Heart left ventricle (tissue), 16 donors: Measurements from ENCODE around the gene IRF3. TPM values are rescaled to one million over a fixed set of nuclear protein-coding genes. Genes with fewer than 3 reads are reported as not detected.

ENCODE experiments used
- ATAC-seq, 4 donors: fragments of 200-7000 bp; cut with Tn5 transposase; one replicate each; pipeline ENCODE4 v1.9.1; 2020 to 2022; ENCODE audit warnings: moderate library complexity in 4 of 4, mild to moderate bottlenecking in 3 of 4, moderate number of reproducible peaks in 1 of 4
- DNase-seq, 5 donors: peaks; one replicate each; pipeline ENCODE4 v3.0.0-alpha.2; 2020
- H3K27ac ChIP-seq, 12 donors: fragments of 200-600 bp; sonication (generic) in 4 of 12; one replicate each; pipeline versions ENCODE4 v1.5.0 to v1.8.0; 2016 to 2022; ENCODE audit warnings: mild to moderate bottlenecking in 2 of 12
- H3K27me3 ChIP-seq, 9 donors: fragments of 200-600 bp; sonication (generic) in 2 of 9; one replicate each; pipeline versions ENCODE4 v1.5.1 to v1.8.0; 2016 to 2022; ENCODE audit warnings: mild to moderate bottlenecking in 3 of 9
- H3K36me3 ChIP-seq, 9 donors: fragments of 200-600 bp; sonication (generic) in 2 of 9; one replicate each; pipeline versions ENCODE4 v1.5.0 to v1.8.0; 2018 to 2022; ENCODE audit warnings: mild to moderate bottlenecking in 2 of 9
- H3K4me1 ChIP-seq, 12 donors: fragments of 200-600 bp; sonication (generic) in 4 of 12; one replicate each; pipeline versions ENCODE4 v1.5.0 to v1.8.0; 2016 to 2022; ENCODE audit warnings: mild to moderate bottlenecking in 3 of 12
- H3K4me3 ChIP-seq, 12 donors: fragments of 200-600 bp; sonication (generic) in 4 of 12; one replicate each; pipeline versions ENCODE4 v1.5.0 to v1.8.0; 2017 to 2022; ENCODE audit warnings: mild to moderate bottlenecking in 9 of 12, moderate library complexity in 4 of 12
- H3K9me3 ChIP-seq, 12 donors: fragments of 200-600 bp; sonication (generic) in 4 of 12; one replicate each; pipeline versions ENCODE4 v1.5.0 to v1.8.0; 2016 to 2022; ENCODE audit warnings: mild to moderate bottlenecking in 1 of 12
- POLR2A ChIP-seq, 2 donors: fragments of 450-650 bp; IDR thresholded peaks; one replicate each; pipeline ENCODE4 v1.6.1; 2017; ENCODE audit warnings: antibody characterized with exemption in 2 of 2, mild to moderate bottlenecking in 2 of 2, moderate library complexity in 2 of 2
- WGBS, 4 donors: extraction: QIAGEN DNeasy Blood & Tissue Kit in 2 of 4; methylation state at CpG; one replicate each; pipeline versions ENCODE4 v1.1.5 to v1.1.7; 2013 to 2018; 5-methylcytosine and 5-hydroxymethylcytosine counted together
- intact Hi-C, 10 donors: fragments of 100-400 bp; cut with DNase I; formaldehyde crosslinking; loops; one replicate each; pipeline versions ENCODE4 v1.11.1 to v1.14.2; 2022
- polyA plus RNA-seq, 2 donors: library from polyadenylated mRNA; stranded (reverse); fragments of 200-250 nt; gene quantifications; one replicate each; pipeline ENCODE4 v1.2.3, GENCODE V29; 2013
- total RNA-seq, 9 donors: library from RNA; depleted of rRNA in 2 of 9; stranded (reverse); fragments of >200 nt in 2 of 9; fragmentation: NEBNext Ultra II Directional in 3 of 9; extraction: Animal tissue kit (Norgen Biotek cat#: 25700) in 3 of 9; gene quantifications; one replicate each; pipeline versions ENCODE4 v1.1.0 to v1.2.4, GENCODE V29; 2016 to 2023
- TF ChIP-seq, protein P1 (sequence below), 12 donors: fragments of 200-600 bp; sonication (generic) in 4 of 12; IDR thresholded peaks; one replicate each; pipeline versions ENCODE4 v1.5.0 to v1.8.0; 2018 to 2022; ENCODE audit warnings: antibody characterized with exemption in 12 of 12, mild to moderate bottlenecking in 5 of 12
- donor health status: ischemic (EF 13 %, LVEDD 7.1; RV severe dilation, severe dysfunction).
- donor health status: healthy with polysubstance abuse.
- donor health status: DM: no; HTN: yes; CAD: no.
- donor health status: DM: no; HTN: no; CAD: no.
- donor health status: ischemic (EF 25% LVEDD 6.9; RV normal size, moderate dysfunction).
- donor health status: ischemic (EF 25% LVEDD 5.7; RV mildly dilated, moderate dysfunction).
- donor health status: healthy.
- donor health status: DM: yes; HTN: yes; CAD: no.
- donor health status: ischemic (EF 35%, LVEDD 5.7; RV mildly dilated, moderate dysfunction).
- donor health status: nonischemic (EF 11% LVEDD 7.7; RV severe dilation, severe dysfunction).
- donor health status: DM: yes; HTN: yes; CAD: no.
- donor health status: PGD.
- donor health status: ischemic (EF 29% LVEDD 5.4; RV normal size, mild dysfunction).
- donor health status: nonischemic (EF 23%, LVEDD 6.1; RV moderate dilation, normal function).

IRF3 gene
- total and polyA plus RNA-seq, 11 donors, result 23.1 to 68.0 (median 35.1) TPM

GRCh38 chr19:49646586-49646985 lies 19.1 kb downstream of the IRF3 start:
- H3K36me3 ChIP-seq, result peaks cover 0 to 67% (median 52%) of the 10 kb centered on the region in 9 donors
- H3K9me3 ChIP-seq, result no peaks in the 10 kb centered on the region
- no peak overlapping the region for H3K4me3 ChIP-seq
- 91 to 94% (median 92%) methylated on average over 14 to 17 of the region's 17 CpGs for WGBS, 4 donors
- TF ChIP-seq POLR2A (IDR thresholded peaks at IDR 0.05), result no peak
- TF ChIP-seq, protein P1, sequence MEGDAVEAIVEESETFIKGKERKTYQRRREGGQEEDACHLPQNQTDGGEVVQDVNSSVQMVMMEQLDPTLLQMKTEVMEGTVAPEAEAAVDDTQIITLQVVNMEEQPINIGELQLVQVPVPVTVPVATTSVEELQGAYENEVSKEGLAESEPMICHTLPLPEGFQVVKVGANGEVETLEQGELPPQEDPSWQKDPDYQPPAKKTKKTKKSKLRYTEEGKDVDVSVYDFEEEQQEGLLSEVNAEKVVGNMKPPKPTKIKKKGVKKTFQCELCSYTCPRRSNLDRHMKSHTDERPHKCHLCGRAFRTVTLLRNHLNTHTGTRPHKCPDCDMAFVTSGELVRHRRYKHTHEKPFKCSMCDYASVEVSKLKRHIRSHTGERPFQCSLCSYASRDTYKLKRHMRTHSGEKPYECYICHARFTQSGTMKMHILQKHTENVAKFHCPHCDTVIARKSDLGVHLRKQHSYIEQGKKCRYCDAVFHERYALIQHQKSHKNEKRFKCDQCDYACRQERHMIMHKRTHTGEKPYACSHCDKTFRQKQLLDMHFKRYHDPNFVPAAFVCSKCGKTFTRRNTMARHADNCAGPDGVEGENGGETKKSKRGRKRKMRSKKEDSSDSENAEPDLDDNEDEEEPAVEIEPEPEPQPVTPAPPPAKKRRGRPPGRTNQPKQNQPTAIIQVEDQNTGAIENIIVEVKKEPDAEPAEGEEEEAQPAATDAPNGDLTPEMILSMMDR (IDR thresholded peaks at IDR 0.05), result no peak
- H3K27me3 ChIP-seq, result no peaks in the 10 kb centered on the region
- intact Hi-C loops, result loop anchor here in 1 of 10 donors (10.0 kb wide), 1 partner anchor 1022 kb away; no protein-coding TSS in a partner anchor
- H3K4me1 ChIP-seq, result peaks cover 3 to 32% (median 23%) of the 10 kb centered on the region in 12 donors
- no peak overlapping the region for H3K27ac ChIP-seq
- DNase-seq (no peak), ATAC-seq (no peak)

DNA sequence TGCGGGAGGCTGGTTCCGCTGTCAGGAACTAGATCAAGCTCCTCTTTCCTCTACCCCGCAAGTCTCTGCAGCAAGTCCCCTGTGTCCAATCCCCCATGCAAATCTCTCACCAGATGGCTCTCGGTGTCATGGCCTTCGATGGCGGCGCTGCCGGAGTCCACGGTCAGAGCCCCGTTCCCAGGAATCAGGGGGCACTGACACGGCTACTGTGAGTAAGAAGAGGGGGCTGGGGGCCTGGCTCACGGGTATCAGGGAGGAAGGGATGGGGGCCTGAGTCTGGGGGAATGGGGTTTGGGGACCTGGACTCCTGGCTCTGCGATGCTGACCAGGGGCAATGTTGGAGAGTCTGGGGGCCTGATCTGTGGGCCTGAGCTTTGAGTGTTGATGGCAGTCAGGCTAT lies 19.7 kb downstream of the IRF3 start:
- no peak for ATAC-seq
- DNase-seq, result no peak
- WGBS, 4 donors, result 81 to 93% (median 92%) methylated on average over 6 to 13 of the region's 13 CpGs
- no peak overlapping the region for H3K27ac ChIP-seq
- no peaks in the 10 kb centered on the region for H3K27me3 ChIP-seq
- H3K4me3 ChIP-seq, result no peak overlapping the region
- H3K9me3 ChIP-seq, result no peaks in the 10 kb centered on the region
- peaks cover 3 to 37% (median 26%) of the 10 kb centered on the region in 12 donors for H3K4me1 ChIP-seq
- H3K36me3 ChIP-seq, result peaks cover 0 to 61% (median 46%) of the 10 kb centered on the region in 9 donors
- TF ChIP-seq, protein P1 (IDR thresholded peaks at IDR 0.05), result no peak
- no peak for TF ChIP-seq POLR2A (IDR thresholded peaks at IDR 0.05)
- intact Hi-C loops, result loop anchor here in 1 of 10 donors (10.0 kb wide), 1 partner anchor 1021 kb away; no protein-coding TSS in a partner anchor

GRCh38 chr19:49645592-49645991 lies 20.1 kb downstream of the IRF3 start:
- intact Hi-C loops, result loop anchor here in 1 of 10 donors (10.0 kb wide), 1 partner anchor 1021 kb away; no protein-coding TSS in a partner anchor
- Histone ChIP-seq H3K27me3 (no peaks in the 10 kb centered on the region), H3K36me3 (peaks cover 0 to 58% (median 44%) of the 10 kb centered on the region in 9 donors), H3K4me3 (no peak overlapping the region), H3K27ac (no peak overlapping the region), H3K4me1 (peaks cover 3 to 39% (median 27%) of the 10 kb centered on the region in 12 donors), H3K9me3 (no peaks in the 10 kb centered on the region)
- TF ChIP-seq, protein P1 (IDR thresholded peaks at IDR 0.05), result no peak
- no peak for TF ChIP-seq POLR2A (IDR thresholded peaks at IDR 0.05)
- no peak for ATAC-seq
- 88 to 94% (median 92%) methylated on average over 10 to 11 of the region's 11 CpGs for WGBS, 4 donors
- no peak for DNase-seq

DNA sequence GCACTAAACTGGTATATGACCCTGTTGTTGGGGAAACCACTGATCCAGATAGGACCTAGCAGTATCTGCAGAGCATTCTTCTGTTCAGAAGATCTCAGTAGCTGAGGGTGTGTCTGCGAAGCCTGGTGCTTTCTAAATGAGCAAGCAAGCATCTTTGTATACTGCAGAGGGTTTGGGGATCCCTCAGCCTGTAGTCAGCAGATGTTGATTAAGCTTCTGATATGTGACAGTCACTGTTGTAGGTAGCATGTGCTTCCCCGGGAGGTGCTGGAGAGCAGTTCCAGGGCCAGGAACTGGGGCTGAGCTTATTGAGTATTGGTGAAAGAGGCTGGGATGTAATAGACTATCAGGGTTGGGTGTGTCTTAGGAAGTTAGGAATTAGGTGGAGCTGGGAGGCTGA lies 22.2 kb downstream of the IRF3 start:
- Histone ChIP-seq H3K4me1 (peaks cover 3 to 51% (median 34%) of the 10 kb centered on the region in 12 donors), H3K9me3 (no peaks in the 10 kb centered on the region), H3K4me3 (peak overlapping the region in 6 of 12 donors; percentile 77 to 100 (median 94)), H3K27ac (no peak overlapping the region), H3K36me3 (peaks cover 0 to 42% (median 27%) of the 10 kb centered on the region in 9 donors), H3K27me3 (no peaks in the 10 kb centered on the region)
- DNase-seq, result no peak
- no peak for TF ChIP-seq POLR2A (IDR thresholded peaks at IDR 0.05)
- TF ChIP-seq, protein P1 (IDR thresholded peaks at IDR 0.05), result no peak
- 72 to 75% (median 74%) methylated on average over 2 of the region's 2 CpGs for WGBS, 4 donors
- intact Hi-C loops, result loop anchor here in 2 of 10 donors (5.0 to 10.0 kb wide), 2 partner anchors 191 to 1019 kb away; partner anchors contain the start of genes ALDH16A1 (in 1 of the 2) and PIH1D1 (in 1 of the 2)
- no peak for ATAC-seq
